Muscle layer of duodenum (tissue), 2 donors: ENCODE results near the gene ST6GALNAC1.
A peak's percentile ranks its signal among the peaks of the same experiment; 100 is the strongest.

Experiments
- H3K27ac ChIP-seq: one replicate; pipeline ENCODE4 v1.7.0; 2013; ENCODE audit warnings: mild to moderate bottlenecking, low read length
- H3K27me3 ChIP-seq: one replicate; pipeline ENCODE4 v1.7.0; 2013; ENCODE audit warnings: low read depth, mild to moderate bottlenecking, control low read depth, low read length
- H3K36me3 ChIP-seq, 2 donors: one replicate each; pipeline ENCODE4 v1.7.0; 2013; ENCODE audit warnings: low read length in 2 of 2, control low read depth in 1 of 2, mild to moderate bottlenecking in 1 of 2; ENCODE audit not compliant: insufficient read depth in 2 of 2, control insufficient read depth in 1 of 2
- H3K4me1 ChIP-seq, 2 donors: one replicate each; pipeline ENCODE4 v1.7.0; 2013; ENCODE audit warnings: low read length in 2 of 2, mild to moderate bottlenecking in 2 of 2, control low read depth in 1 of 2, moderate library complexity in 1 of 2; ENCODE audit not compliant: insufficient read depth in 2 of 2, control insufficient read depth in 1 of 2
- H3K4me3 ChIP-seq, 2 donors: one replicate each; pipeline ENCODE4 v1.7.0; 2013; ENCODE audit warnings: low read length in 2 of 2, low read depth in 1 of 2, mild to moderate bottlenecking in 1 of 2
- H3K9me3 ChIP-seq, 2 donors: one replicate each; pipeline ENCODE4 v1.7.0; 2013; ENCODE audit warnings: low read length in 2 of 2, control low read depth in 1 of 2, mild to moderate bottlenecking in 1 of 2; ENCODE audit not compliant: control insufficient read depth in 1 of 2
- donor health status: healthy.

ST6GALNAC1 gene

DNA sequence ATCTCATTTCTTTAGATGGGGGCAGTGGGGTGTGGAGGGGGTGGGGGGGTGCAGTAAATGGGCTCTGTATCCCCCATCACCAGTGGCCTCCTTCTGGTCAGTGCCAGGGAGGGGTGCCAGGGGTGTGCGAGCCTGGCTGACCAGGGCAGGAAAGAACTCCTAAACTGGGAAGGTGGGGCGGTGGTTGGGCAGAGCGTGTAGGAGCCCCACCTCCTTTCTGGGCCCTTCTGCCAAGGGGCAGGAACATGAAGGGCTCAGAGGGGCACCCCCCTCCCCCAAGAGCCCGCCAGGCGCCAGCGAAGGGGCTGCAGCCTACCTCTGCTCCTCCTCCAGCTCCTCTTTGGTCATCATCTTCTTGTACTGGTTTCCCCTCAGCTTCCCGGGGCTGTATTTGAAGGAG is 41.2 kb upstream of the ST6GALNAC1 start:
- Histone ChIP-seq H3K36me3 (peaks cover 0 to 24% of the 10 kb centered on the region in 2 donors), H3K4me1 (peaks cover 12 to 70% of the 10 kb centered on the region in 2 donors), H3K4me3 (no peak overlapping the region), H3K9me3 (no peaks in the 10 kb centered on the region), H3K27ac (no peak overlapping the region), H3K27me3 (no peaks in the 10 kb centered on the region)

DNA sequence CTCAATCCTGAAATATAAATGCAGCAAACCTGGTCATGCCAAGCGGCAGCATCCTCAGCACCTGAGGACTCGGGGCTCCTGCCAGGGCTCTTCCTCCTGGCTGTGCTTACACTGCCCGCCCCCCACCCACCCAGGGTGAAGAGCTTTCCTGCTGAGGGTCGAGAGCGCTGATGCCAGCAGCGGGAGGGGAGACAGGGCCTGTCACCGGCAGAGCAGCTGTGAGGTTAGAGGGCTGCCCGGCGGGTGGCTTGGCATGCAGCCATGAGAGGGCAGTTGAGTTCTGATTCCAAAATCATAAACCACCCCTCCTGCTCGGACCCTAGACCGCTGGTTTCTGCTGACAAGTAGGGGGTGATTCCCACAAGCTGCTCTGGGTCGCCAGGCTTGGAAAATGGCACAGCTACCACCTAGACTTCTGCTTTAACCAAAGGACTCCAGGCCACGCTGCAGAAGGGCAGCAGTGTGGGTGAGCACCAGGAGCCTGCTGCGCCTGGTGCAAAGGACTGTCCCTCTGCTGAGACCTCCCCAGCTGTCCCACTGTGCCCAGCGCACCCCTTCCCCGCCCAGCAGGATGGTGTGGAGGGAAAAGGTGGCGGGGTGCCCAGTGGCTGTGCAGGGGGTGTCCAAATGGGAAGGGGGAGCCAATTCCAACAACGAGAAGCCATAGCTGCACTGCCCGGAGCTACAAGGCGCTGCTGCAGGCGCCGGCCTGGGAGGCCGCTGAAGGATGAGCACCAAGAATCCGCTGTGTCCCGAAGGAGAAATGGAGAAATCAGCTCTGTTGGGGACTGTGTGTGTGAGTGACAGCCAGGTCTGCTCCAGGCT is 40.6 kb upstream of the ST6GALNAC1 start:
- Histone ChIP-seq H3K4me1 (peaks cover 12 to 64% of the 10 kb centered on the region in 2 donors), H3K27me3 (no peaks in the 10 kb centered on the region), H3K4me3 (no peak overlapping the region), H3K36me3 (peaks cover 0 to 26% of the 10 kb centered on the region in 2 donors), H3K27ac (no peak overlapping the region), H3K9me3 (no peaks in the 10 kb centered on the region)

DNA sequence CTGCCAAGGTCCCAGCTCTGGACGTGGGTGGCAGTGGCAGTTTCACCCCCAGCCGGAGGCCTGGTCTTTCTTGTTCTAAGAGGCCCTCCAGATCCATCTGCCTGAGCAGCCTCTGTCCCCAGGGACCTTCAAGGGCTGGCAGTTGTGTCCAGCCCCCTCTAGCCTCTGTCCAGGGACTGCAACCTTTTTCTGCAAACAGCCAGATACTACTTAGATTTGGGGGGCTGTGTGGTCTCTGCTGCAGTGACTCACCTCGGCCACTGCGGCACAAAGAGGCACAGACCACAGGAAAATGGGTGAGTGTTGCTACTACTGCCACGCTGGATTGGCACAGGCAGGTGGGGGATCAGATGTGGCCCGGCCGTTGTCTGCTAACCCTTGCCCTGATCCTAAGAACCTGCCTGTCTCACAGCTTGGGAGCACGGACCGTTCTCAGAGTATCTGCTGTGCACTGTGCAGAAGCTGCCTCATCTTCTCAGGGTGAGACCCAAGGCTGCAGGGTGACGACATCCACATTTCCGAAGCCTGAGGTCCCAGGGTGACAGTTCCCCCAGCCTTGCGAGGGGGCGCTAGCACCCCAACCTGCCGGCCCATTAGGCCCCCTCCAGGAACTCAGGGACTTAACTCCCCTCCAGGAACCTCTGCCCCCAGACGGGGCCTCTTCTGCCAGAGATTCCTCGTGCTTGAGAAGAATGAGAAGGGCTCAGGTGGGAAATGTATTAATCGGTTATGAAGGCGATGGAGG is 39.6 kb upstream of the ST6GALNAC1 start:
- no peak overlapping the region for H3K27ac ChIP-seq
- no peaks in the 10 kb centered on the region for H3K9me3 ChIP-seq
- H3K4me3 ChIP-seq, result no peak overlapping the region
- peaks cover 0 to 33% of the 10 kb centered on the region in 2 donors for H3K36me3 ChIP-seq
- H3K4me1 ChIP-seq, result peaks cover 7 to 60% of the 10 kb centered on the region in 2 donors
- H3K27me3 ChIP-seq, result no peaks in the 10 kb centered on the region

DNA sequence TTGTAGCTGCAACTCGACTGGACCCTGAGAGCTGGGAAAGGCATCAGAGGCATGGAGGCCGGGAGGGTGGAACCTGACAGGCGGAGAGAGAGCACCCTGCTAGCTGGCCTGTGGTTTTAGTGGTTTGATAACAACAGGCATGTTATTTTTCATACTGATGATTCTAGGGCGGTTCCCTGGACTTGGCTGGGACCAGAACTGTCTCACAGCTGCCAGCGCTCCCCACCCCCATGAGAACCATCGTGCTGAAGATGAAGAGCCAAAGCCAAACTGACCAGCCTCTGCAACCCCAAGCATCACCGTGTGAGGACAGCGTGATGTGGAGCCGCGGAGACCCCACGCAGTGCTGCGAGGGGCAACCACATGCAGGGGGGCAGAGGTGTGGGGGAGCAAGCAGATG is 38.7 kb upstream of the ST6GALNAC1 start:
- Histone ChIP-seq H3K4me3 (no peak overlapping the region), H3K4me1 (peaks cover 5 to 51% of the 10 kb centered on the region in 2 donors), H3K27me3 (no peaks in the 10 kb centered on the region), H3K36me3 (peaks cover 0 to 42% of the 10 kb centered on the region in 2 donors), H3K27ac (no peak overlapping the region), H3K9me3 (no peaks in the 10 kb centered on the region)

DNA sequence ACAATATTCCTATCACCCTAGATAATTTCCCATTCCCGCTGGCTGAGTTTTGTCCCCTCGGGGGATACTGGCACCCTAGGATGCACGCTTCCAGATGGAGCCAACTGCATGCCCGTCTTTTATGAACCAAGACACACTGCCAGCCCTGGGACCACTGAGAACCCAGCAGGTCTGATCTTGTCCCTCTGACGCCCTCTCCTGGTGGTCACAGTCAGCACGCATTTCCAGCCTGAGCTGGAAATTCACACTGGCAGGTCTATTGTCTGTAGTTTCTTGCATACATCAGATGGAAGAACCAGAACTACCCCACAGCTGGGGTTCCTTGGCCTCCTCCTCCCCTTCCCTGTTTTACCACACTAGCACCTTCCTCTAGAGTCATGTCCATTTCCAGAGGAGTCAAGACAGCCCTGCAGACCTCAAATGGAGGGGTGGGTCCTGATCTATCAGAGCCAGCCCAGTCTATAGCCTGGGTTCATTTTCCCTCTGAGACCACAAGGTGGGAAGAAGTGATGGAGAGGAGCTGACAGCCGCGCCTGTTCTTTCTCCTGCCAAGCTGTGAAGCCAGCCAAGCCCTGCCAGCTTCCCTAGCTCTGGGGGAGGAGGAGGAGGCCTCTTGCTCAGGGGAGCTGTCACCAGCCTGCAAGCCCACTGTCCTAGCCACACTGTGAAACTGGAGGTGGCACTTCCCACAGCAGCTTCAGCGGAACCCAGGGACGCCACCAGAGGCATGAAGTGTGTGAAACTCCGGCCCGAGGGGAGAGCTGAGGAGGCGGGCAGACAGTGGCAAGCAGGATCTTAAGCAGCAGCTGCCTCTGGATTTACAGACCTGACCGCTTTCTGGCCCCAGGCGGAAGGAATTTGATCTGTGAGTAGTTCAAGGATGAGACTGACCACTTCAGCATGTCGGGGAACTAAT is 37.9 kb upstream of the ST6GALNAC1 start:
- Histone ChIP-seq H3K27ac (peak overlapping the region; percentile 23), H3K36me3 (peaks cover 0 to 44% of the 10 kb centered on the region in 2 donors), H3K9me3 (no peaks in the 10 kb centered on the region), H3K4me1 (peaks cover 0 to 43% of the 10 kb centered on the region in 2 donors), H3K4me3 (no peak overlapping the region), H3K27me3 (no peaks in the 10 kb centered on the region)

DNA sequence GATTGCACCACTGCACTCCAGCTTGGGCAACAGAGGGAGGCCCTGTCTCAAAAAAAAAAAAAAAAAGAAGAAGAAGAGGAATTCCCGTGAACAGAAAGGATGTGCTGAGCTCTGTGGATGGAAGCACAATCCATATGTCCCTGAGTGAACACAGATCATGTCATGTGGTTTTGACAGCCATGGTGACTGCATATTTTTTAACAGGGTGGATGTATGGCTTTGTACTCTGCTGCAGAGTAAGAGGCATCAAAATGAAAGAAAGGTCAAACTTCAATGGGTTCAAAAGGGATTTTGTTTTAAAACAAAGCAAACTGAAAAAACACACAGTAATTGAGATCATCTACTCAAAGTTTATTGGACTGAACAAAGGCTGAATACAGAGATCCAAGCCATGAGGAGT is 35.7 kb upstream of the ST6GALNAC1 start:
- H3K9me3 ChIP-seq, result no peaks in the 10 kb centered on the region
- no peaks in the 10 kb centered on the region for H3K27me3 ChIP-seq
- peaks cover 4 to 29% of the 10 kb centered on the region in 2 donors for H3K36me3 ChIP-seq
- peaks cover 0 to 32% of the 10 kb centered on the region in 2 donors for H3K4me1 ChIP-seq
- no peak overlapping the region for H3K4me3 ChIP-seq
- no peak overlapping the region for H3K27ac ChIP-seq

DNA sequence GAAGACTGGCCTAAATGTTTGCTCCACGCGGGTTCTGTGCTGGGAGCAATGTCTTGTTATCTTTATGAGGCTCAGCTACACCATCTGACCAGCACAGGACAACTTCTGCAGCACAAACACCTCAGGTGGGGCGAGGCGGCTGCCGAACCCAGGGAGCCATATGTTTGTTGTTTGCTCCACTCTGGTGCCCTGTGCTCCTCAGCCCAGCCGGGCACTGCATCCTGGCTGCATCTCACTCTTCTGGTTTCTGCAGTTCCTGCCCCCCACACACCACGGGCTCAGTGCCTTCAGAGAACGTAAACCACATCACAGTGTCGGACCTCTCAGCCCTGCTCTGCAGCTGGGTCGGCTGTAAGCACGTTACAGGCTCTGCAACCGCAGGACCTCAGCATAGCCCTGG is 34.8 kb upstream of the ST6GALNAC1 start:
- H3K27me3 ChIP-seq, result no peaks in the 10 kb centered on the region
- peaks cover 0 to 28% of the 10 kb centered on the region in 2 donors for H3K4me1 ChIP-seq
- no peak overlapping the region for H3K27ac ChIP-seq
- H3K4me3 ChIP-seq, result no peak overlapping the region
- H3K36me3 ChIP-seq, result peaks cover 4 to 24% of the 10 kb centered on the region in 2 donors
- no peaks in the 10 kb centered on the region for H3K9me3 ChIP-seq

DNA sequence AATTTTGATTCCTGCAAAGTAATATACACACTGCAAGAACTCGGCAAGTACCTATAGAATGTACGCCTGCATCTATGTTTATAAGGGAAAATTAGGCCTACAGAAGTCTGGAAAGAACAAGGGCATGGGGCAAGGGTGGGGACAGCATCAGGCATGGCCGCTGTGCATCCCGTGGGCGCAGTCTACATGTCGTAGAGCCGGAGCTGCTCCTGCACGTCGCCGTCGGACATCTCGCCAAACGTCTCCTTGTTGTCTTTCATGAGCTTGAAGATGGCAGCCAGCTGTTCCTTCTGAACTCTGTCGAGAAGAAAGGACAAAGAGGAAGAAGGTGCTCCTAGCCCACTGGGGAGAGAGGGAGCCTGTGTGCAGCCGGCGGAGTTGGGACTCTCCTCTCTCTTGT is 33.8 kb upstream of the ST6GALNAC1 start:
- no peak overlapping the region for H3K4me3 ChIP-seq
- peaks cover 0 to 22% of the 10 kb centered on the region in 2 donors for H3K4me1 ChIP-seq
- no peaks in the 10 kb centered on the region for H3K27me3 ChIP-seq
- H3K36me3 ChIP-seq, result peaks cover 4 to 20% of the 10 kb centered on the region in 2 donors
- no peak overlapping the region for H3K27ac ChIP-seq
- H3K9me3 ChIP-seq, result no peaks in the 10 kb centered on the region

DNA sequence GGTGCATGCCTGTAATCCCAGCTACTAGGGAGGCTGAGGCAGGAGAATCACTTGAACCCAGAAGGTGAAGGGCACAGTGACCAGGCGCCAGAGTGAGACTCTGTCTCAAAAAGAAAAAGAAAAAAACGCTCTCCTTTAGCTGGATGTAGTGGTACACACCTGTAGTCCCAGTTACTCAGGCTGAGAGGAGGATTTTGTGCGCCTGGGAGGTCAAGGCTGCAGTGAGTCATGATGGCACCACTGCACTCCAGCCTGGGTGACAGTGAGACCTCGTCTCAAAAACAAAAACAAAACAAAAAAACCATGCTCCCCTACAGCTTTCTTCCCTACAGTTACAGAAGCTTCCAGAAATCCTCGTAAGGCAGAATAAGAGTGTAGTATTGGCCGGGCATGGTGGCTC is 33.1 kb upstream of the ST6GALNAC1 start:
- H3K27ac ChIP-seq, result no peak overlapping the region
- peaks cover 4 to 20% of the 10 kb centered on the region in 2 donors for H3K36me3 ChIP-seq
- peaks cover 0 to 17% of the 10 kb centered on the region in 2 donors for H3K4me1 ChIP-seq
- H3K27me3 ChIP-seq, result no peaks in the 10 kb centered on the region
- H3K4me3 ChIP-seq, result no peak overlapping the region
- H3K9me3 ChIP-seq, result no peaks in the 10 kb centered on the region

DNA sequence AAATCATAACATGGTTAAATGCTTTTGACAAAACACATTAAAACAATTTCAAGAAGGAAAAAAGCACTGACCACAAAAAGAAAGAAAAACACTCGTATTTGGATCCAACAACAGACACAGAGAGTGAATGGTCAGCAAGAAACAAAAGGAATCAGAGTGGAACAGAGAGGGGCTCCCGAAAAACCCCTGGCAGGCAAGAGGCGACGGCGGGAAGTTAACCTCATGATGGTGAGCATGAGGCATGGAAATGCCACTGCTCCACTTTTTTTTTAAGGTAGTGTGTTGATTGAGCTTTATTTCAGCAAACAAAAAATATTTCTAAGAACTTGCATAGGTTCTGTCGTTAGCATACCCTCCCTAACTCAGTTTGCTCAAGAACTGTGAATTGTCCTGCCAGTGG is 32.1 kb upstream of the ST6GALNAC1 start:
- H3K27me3 ChIP-seq, result no peaks in the 10 kb centered on the region
- peaks cover 4 to 20% of the 10 kb centered on the region in 2 donors for H3K36me3 ChIP-seq
- H3K27ac ChIP-seq, result no peak overlapping the region
- H3K4me1 ChIP-seq, result peaks cover 0 to 15% of the 10 kb centered on the region in 2 donors
- H3K9me3 ChIP-seq, result no peaks in the 10 kb centered on the region
- H3K4me3 ChIP-seq, result no peak overlapping the region

DNA sequence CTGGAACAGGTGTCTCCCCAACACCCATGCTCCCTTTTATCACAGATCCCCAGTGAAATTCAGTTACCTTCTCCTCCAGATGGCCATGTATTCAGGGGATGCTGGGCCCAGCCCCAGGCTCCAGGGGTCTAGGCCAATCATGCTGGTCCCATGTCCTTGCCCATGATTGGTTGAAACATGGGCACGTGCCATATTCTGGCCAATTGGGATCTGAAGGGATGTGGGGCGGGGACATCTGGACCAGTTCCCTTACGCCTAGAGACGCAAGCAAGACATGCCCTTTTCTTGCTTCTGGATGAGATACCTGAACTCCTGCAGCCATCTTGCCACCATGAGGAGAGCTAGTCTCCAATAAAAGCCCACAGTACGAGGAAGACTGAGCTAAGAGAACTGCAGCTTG is 31.0 kb upstream of the ST6GALNAC1 start:
- Histone ChIP-seq H3K27me3 (no peaks in the 10 kb centered on the region), H3K4me1 (peaks cover 0 to 14% of the 10 kb centered on the region in 2 donors), H3K4me3 (no peak overlapping the region), H3K27ac (no peak overlapping the region), H3K9me3 (no peaks in the 10 kb centered on the region), H3K36me3 (peaks cover 4 to 20% of the 10 kb centered on the region in 2 donors)
